NCI-H226 (cell line): ENCODE results near the gene COPA.
A peak's percentile ranks its signal among the peaks of the same experiment; 100 is the strongest.

Experiments
- DNase-seq: peaks from one replicate; pipeline ENCODE4 v3.0.0-alpha.2; 2015

COPA gene

DNA sequence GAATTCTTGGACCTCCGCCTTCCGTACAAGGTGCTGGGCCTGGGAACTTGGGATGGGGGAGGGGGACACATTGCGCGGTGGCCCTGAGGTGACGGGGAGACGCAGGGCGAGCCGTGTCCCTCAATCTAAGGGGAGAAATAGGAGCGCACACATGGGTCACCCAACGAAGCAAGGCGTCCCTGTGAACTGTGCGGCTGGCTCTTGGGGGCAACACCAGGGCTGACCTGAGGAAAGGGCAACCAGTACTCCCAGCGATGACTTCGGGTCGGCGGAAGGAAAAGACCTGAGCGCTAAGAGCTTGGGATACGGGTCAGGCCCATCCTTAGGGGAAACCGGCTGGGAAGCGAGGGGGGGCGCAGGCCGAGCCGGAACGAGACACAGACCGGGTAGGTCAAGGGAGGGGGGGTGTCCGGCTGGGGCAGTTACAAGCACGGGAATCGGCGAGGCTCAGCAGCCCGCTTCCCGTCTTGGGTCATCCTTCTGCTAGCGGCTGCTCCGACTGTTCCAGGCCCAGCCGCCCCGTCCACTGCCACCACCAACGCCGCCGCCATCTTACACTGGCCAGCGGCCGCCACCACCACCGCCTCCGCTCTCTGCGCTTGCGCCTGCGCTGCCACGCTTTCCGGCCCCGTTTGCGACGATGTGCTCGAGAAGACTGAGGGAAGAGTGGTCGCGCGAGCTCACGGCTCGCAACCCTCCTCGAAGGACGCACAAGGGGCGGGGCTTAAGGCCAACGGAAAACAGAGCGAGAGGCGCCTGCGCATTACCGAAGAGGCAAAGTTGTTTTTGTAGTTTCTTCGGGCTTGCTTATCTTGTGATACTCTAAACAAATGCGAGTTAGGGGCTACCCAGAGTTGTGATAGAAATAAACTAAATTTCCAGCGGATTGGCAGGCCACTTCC is 80.9 kb downstream of the COPA start, which contains the start of gene DCAF8:
DCAF8 (minus strand) TSS at position 657 of the 902 bp plus-strand sequence. CDS start 18,541 bp downstream, outside the sequence.
- peak; percentile 98 for DNase-seq

GRCh38 chr1:160261556-160261892 is 81.5 kb downstream of the COPA start:
- peak; percentile 67 for DNase-seq

DNA sequence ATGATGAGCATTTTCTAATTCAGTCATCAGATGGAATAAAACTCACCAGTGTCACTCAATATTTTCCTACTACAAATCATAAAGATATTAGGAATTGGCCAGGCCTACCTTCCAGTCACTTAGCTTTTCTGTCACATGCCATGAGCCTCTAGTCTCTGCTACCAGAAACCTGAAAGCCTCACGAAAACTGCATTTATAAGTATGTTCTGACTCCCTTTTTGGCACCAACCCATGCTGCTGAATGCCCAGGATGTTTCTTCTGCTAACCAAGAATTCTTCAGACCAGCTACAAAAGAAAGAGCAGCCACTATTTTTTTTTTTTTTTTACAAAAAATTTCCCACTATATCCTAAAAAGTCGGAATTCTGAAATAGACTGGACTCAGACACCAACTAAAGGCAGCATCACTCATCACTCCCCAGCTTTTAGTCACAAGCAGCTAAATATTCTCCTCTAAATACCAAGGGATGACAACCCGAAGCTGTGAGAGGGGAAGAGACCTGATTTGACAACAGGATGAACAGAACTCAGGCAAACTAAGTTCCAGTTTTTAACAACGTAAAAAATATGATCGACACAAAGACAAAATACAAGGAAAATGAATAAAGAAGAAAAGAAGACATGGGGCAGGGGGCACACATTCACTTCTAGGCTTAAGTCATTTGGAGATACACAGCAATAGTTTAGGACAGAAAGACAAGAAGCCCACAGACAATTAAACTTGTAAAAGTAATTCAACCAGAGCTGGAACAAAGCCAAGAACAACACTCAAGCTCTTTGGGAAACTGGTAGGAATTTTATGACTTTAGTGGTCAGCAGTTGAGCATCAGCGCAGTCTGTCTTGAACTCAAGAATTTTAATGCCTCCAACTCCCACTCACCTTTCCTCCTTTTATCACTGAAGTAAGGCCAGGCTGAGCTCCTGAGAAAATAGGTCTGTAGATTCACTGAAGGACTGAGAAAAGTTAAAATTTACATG is 82.4 kb downstream of the COPA start:
- DNase-seq: peak; percentile 82

GRCh38 chr1:160258177-160258798 is 84.8 kb downstream of the COPA start:
- DNase-seq: no peak

DNA sequence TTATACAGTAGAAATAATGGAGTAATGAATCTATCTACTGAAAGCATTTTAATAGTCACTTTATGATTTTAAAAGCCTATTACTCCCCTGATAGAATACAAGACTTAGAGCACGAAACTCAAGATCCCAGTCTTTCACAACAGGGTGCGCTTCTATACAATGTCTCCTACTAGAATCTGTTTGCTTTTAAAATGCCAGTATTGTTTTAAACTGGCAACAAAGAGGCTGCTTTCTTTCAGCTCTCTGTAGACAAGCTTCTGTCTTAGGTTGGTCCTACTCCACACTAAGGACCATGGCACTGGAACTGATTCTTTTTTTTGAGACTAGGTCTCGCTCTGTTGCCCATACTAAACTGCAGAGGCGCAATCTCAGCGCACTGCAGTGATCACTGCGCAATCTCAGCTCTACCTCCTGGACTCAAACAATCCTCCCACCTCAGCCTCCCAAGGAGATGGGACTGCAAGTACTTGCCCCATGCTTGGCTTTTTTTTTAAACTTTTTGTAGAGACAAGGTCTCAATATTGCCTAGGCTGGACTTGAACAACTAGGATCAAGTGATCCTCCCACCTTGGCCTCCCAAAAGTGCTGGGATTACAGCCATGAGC is 85.5 kb downstream of the COPA start:
- no peak for DNase-seq

DNA sequence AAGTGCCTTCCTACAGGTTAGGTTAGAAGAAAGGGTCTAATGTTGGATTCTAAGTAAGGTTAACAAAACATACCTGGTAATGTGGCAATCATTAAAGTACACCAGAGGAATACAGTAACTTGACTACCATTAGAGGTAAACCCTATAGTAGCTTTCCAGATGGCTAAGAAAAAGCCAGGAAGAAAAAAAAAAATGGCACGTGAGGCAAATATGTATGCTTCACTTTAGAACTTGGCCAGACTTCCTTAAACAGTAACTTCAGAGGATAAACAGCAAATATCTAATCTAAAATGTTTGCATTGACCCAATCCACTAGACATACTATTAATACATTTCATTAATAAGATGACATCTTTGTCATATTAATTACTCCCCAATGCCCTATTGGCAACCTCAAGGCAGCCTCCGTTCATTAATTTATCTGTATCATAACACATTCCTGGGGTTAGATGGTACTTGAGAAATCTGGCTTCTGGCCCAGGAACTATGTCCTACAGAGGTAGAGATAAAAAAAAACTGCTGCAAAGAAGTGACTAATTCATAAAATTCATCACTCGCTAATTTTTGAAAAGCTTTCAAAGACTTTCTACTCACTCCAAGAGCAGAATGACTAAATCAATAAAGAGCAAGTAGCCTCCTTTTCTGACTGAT is 86.5 kb downstream of the COPA start:
- peak; percentile 86 for DNase-seq

DNA sequence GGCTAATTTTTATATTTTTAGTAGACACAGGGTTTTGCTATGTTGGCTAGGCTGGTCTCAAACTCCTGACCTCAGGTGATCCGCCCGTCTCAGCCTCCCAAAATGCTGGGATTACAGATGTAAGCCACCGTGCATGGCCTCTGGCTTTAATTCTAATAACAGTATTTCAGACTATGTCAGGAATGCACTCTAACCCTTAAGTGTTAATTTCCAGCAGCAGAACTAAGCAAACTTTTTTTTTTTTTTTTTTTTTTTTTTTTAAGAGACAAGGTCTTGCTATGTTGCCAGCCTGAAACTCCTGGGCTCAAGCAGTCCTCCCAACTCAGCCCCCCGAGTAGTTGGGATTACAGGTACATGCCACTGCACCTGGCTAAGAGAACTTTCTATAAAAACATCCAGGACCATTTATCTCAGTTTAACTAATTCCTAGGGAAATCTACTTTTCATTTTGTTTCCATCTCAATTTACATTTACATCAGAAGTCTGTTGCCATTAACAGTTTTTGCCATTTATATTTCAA is 87.2 kb downstream of the COPA start:
- no peak for DNase-seq

GRCh38 chr1:160251687-160252526 is 91.1 kb downstream of the COPA start:
- peak; percentile 49 for DNase-seq

DNA sequence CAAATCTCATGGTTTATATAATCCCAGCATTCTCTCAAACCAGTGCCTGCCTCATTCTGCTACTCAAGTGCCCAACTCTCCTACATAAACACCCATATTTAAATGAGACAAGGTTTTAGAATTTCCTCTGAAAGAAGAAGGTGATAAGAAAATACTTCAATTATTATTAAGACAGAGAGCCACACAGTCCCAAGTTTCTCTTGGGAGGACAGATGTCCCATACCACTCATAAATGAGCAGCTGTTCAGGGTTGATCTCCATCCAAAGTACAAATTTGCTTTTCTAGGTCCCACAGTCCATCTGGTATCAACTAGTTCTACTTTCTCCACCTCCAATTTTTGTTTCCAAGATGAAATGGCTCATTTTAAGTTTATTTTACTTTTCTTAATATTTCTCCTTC is 92.0 kb downstream of the COPA start:
- DNase-seq: no peak

GRCh38 chr1:160247053-160247452 is 96.0 kb downstream of the COPA start:
- no peak for DNase-seq

DNA sequence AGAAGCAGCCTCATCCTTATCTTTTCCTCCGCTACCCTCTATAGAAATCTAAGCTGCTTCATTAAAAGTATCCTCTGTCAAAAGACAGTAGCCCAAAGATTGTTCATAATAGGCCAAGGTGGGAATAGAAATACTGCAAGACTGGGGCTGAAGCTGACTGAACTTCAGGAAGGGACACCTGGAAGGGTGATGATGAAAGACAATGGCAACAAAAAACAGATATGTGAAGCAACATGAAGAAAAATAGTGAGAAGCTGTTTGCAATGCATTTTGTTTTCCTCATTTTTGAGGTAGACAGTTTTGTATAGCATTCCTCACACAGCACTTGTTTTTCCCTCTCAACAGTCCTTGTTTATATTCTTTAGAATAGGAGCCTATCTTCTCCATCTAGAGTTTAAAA is 97.6 kb downstream of the COPA start:
- no peak for DNase-seq

GRCh38 chr1:160244209-160244608 is 98.8 kb downstream of the COPA start:
- DNase-seq: no peak

GRCh38 chr1:160243767-160244166 is 99.3 kb downstream of the COPA start:
- DNase-seq: no peak

GRCh38 chr1:160239582-160240299 is 103.3 kb downstream of the COPA start:
- DNase-seq: no peak
